Measurements from ENCODE around the gene CDC42BPA.
"Not testable (repeated sequence)": the region's sequence is repeated elsewhere in the genome, so short reads cannot be mapped to it uniquely, and the experiment has no call there.

CDC42BPA gene

DNA sequence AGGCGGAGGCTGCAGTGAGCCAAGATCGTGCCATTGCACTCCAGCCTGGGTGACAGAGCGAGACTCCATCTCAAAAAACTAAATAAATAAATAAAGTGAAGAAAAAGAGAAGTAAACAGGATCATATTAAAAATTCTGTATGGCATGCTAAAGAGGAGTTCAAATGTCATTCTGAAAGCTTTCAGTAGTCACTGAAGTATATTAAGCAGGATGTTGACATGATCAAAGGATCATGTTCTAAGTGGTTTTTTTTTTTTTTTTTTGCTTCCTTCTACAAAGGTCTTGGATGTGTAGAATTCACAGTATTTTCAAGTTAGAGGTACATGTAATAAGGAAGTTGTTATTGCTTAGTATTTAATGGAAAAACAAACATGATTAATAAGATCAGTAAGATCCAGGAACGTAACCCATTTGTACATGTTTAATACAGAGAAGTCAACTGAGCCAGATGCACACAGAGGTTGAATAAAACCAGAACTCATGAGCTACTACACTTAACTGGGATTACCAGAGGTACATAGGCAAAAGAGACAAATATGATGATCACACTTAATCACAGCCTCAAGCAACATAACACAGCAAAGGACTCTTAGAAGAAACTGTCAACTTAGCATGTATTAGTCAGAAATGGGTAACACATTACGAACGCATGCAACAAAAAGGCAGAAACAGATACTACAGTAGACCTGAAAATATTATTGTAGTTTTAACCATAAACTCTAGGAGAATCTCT lies 12.2 kb downstream of the CDC42BPA start:
- no peak for DNase-seq

DNA sequence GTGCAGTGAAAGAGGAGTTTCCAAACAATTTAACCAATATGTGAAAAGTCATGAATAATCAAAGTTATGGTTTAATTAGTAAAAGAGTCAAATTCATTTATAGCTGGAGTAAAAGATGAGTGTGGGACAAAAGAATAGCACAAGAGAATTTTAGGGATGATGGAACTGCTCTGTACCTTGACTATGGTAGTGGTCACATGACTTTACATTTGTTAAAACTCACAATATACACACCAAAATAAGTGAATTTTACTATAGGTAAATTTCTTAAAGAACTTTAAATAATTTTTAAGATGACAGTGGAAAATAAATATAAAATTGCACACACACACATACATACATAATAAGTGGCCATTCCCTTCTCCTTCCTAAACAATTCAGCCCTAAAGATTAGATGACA lies 13.6 kb downstream of the CDC42BPA start:
- no peak for DNase-seq

DNA sequence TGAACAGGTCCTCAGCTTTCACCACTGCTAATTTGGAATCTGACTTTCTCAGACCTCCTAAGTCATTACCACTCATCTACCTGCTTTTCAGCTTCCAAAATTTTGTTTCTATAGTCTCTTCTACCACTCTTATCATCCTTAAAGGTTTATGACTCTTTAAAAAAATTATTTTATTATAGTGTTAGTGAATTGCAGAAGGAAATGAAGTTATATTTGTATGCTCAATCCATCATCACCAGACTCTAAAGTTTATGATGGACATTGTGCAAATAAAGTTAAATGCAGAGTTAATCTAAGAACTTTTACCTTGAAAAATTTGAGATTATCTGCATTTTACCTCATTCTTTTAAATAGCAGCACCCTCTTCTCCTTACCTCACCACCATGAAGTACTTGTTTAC lies 14.6 kb downstream of the CDC42BPA start:
- no peak for DNase-seq

DNA sequence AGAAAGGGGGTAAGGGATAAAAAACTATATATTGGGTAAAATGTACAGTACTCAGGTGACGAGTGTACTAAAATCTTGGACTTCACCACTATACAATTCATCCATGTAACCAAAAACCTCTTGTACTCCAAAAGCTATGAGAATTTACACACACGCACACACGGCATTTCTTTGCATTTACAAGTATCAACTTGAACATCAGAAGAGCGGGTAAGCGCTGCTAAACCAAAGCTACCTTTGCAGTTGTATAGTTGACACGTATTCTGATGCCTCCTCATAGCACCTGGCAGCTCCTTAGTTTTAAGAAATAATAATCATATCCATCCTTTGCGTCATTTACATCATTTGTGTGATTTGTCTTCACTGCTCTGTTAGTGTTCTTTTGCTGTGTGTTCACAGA lies 17.6 kb downstream of the CDC42BPA start:
- no peak for DNase-seq

DNA sequence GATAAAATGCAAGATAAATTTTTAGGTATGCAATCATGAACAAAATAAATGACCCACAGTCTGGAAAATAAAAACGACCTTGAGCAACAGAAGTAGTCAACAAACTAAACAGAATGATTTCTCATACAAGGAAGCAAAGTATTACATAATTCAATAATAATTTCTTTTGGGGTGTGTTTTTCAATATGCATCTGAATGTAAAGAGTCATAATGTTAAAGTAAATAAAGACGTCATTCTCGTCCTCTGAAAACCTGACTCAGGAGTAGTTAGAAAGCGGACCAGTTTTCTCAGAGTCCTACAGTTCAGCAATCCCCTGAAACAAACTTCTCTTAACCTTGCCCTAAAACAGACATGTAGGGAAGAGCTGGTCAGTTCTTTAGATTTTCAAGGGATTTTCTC lies 18.6 kb downstream of the CDC42BPA start:
- no peak for DNase-seq

DNA sequence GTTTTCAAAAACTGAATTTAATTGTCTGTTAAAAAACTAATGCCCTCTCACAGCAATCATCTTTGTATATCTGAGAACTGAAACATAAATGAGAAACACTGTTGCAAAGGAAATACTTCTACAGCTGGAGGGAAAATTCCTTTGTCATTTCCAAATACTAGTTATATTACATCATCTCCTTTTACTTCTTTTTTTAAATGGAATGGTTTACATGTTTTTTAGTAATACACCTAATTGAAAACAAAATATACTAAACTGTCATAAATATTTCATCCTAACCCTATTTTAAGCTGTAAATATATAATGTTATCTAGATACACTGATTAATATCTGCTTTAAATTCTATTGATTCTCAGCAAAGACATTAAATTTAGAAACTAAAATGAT lies 19.1 kb downstream of the CDC42BPA start:
- no peak for DNase-seq

DNA sequence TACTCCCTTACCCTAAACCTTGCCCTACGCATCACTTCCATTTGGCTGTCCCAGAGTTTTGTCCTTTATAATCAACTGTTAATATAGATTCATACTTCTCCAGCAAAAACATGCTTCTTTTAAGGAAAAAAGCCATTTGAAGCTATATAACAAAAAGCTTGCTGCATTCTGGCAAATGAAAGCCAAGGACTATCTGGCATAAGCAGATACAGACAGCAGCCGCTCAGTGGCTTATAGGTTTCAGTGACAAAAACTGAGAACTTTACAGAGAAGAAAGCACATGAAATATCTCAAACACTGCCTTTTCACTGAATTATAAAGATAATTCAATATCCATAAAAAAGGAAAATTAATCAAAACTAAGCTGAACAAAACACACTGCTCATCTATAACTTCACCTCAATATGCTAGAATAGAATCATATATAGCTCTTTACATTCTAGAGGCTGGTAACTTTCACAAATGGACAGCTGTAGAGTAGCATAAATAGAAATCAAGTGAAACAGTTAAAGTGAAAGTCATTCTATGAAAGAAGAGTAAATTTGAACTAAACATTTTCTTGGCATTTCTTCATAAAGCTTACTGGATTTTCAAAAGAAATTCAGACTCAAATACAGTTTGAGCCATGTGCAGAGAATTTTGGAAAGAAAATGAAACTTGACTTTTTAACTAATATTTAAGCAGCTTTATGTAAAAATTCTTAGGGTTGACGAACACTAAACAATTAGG lies 19.6 kb downstream of the CDC42BPA start:
- DNase-seq, result no peak

DNA sequence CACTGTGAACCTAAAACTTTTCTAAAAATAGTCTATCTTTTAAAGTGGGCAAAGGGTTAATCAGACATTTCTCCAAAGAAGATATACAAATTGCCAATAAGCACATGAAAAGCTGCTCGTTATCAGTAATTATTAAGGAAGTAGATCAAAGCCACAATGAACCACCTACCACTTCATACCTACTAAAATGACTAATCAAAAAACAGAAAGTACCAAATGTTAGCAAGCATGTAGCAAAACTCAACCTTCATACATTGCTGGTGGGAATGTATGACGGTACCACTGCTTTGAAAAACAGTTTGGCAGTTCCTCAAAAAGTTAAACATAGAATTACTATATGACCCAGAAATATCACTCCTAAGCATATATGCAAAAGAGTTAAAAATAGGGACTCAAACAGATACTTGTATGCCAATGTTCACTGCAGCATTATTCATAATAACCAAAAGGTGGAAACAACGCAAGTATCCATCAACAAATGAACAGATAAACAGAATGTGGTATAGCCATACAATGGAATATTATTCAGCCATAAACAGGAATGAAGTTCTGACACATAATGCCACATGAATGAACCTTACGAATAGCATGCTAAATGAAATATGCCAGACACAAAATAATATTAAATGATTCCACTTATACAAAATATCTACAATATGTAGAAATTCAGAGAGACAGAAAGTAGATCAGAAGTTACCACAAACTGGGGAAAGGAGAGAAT lies 21.1 kb downstream of the CDC42BPA start:
- DNase-seq, result no peak

DNA sequence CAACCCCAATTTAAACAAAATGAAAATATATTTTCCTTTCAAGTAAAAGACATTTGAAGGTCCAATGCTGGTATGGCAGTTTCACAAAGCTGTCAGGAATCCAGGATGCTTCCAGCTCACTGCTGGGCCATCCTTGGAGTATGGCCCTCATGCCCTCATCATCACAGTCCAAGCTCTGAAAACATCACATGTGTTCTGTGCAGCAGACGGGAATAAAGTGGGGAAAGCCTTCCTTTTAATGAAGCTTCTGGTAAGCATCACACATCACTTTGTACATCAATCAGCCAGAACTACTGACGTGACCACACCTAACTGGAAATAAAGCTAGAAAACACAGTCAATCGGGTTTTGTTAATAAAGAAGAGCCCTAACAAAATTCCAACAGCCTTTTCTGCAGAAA lies 22.7 kb downstream of the CDC42BPA start:
- no peak for DNase-seq

DNA sequence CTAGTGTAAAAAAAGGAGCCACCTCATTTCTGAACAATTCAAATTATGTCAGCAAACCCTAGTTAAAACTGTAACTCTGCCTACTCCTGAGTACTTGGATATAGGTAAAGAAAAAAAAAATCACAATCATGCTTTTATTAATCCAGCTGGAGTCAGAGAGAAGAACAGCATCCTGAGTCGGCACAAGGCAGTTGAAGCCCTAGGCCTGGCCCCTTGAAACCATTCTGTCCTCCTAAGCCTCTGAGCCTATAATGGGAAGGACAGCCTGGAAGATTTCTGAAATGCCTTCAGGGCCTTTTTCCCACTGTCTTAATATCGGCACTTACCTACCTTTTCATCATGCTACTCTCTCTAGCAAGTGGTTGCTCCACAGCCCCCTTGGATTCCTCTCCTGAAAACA lies 32.5 kb downstream of the CDC42BPA start:
- DNase-seq, result no peak

DNA sequence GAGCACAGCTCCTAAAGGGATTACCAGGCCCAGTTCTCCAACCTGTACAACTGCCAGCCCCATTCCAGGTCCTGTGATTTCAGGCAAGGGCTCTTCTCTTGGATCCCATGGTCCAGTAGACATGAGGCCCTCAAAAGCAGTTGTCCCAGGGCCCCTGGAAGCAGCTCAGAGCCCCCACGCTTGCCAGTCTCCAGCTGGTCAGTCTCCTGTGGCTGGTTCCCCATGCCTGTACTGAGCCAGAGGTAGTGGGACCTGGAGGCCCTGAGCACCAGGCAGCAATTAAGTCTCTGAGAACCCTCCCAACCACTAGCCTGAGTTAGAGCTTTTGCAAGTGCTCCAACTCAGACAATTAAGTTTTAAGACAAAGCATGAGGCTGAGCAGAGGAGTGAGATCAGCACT lies 36.9 kb downstream of the CDC42BPA start:
- DNase-seq, result no peak

DNA sequence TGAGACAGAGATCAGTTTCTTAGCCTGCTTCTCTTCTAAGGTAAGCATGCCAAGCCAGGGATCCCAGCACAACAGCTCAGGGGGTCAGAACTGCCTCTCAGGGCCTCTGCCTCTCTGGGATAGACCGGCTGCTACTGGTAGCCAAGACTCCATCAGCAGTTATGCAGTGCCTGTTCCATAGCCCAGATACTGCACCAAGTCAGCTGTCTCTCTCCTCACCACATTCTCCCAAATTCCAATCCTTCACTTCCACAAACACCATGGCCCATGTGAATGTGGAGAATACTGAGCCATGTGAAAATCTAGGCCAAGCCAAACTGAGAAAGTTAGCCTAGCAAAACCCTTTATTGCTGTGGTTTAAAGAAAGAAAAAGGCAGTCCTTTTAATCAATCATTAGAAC lies 37.5 kb downstream of the CDC42BPA start:
- DNase-seq, result no peak

DNA sequence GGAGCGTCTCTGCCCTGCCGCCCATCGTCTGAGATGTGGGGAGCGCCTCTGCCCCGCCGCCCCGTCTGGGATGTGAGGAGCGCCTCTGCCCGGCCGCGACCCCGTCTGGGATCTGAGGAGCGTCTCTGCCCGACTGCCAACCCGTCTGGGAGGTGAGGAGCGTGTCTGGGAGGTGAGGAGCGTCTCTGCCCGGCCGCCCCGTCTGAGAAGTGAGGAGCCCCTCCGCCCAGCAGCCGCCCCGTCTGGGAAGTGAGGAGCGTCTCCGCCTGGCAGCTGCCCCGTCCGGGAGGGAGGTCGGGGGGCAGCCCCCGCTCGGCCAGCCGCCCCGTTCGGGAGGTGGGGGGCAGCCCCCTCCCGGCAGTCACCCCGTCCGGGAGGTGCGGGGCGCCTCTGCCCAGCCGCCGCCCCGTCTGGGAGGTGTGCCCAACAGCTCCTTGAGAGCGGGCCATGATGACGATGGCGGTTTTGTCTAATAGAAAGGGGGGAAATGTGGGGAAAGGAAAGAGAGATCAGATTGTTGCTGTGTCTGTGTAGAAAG lies 42.1 kb downstream of the CDC42BPA start:
- not testable (repeated sequence) for DNase-seq

DNA sequence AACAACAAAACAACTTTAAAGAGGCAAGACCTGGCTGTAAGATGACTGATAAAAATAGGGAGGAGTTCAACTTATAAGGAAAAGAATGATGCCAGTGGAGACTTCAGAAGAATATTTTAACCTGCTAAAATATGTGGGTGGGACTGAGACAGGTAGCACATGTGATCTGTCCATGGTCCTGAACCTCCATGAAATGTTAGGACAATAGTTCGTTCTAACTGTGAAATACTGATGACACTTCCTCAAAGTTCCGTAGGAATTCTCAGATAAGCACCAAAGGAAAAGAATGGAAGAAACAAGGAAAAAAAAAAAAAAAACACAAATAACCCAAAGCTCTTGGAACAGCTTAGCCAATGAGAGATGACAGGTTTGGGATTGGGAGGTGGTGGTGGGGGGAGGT lies 44.7 kb downstream of the CDC42BPA start:
- no peak for DNase-seq

DNA sequence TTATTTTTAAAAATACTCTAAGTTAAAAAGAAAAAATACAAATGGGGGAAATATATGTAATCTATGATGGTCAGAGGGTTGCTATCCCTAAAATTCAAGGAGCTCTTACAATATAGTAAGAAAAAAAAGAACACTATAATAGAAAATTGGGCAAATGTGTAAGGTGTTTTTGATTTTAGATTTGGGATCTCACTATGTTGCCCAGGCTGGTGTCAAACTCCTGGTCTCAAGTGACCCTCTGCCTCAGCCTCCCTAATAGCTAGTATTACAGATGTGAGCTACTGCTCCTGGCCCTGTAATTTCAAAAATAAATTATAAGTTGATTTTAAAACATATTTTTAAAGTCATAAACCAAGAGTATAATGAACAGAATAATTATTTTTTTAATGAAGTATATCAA lies 45.9 kb downstream of the CDC42BPA start:
- no peak for DNase-seq

DNA sequence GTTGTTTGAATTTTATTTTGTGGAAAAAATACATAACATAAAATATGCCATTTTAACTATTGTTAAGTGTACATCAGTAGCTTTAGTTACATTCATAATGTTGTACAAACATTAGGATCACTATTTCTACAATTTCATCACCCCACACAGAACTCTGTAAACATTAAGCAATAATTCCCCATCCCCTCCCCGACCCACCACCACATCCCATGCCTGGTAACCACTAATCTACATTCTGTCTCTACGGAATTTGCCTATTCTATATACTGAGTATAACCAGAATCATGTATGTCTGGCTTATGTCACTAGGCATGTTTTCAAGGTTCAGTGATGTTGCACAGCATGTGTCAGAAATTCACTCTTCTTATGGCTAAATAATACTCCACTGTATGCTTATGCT lies 47.7 kb downstream of the CDC42BPA start:
- DNase-seq, result no peak

DNA sequence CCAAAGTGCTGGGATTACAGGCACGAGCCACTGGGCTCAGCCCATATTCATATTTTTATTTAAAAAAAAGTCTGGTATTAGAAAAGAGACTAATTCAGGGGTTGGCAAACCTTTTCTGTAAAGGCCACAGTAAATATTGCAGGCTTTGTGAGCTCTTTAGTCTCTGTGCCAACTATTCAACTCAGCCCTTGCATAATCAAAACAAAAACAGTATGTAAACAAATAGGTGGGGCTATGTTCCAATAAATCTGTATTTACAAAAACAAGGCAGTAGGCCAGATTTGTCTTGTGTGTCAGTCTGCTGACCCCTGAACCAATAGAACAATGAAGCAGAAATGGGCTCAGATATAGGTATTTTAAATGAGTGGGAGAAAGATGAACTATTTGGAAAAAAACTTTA lies 49.3 kb downstream of the CDC42BPA start:
- DNase-seq, result no peak

DNA sequence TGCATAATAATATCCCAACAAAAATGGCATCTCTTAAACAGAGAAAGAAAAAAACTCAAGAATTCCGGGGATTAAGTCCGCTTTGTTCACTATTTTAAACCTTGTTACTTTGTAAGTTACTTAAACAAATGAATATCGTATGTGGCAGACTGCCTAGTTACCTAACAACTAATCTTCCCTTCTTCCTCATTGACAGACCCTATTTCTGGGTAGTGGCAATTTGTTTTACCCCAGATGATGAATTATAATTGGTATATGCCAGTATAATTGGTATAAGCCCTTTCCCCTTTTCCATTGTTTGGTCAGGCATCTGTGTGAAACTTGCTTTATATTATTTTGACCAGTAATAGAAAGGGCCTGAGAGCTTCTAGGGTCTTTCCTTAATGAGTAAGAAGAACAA lies 52.4 kb downstream of the CDC42BPA start:
- DNase-seq, result no peak

DNA sequence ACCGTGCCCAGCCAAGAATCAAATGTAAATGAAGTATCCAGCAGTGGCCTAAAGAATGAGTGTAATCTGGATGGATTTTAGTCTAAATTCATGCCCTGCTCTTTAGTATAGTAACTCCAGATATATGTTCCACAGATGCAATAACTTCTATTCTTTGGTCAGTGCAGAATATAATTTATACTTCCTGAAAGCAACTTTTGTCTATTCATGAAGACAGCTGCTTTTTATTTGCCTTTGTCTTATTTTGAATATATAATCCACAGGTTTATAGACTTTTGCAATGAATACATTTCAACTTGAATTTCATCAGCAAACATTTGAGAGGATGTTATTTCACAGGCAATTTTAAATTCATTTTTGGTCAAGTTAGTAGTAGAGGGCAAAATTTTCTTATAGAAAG lies 54.4 kb downstream of the CDC42BPA start:
- no peak for DNase-seq

DNA sequence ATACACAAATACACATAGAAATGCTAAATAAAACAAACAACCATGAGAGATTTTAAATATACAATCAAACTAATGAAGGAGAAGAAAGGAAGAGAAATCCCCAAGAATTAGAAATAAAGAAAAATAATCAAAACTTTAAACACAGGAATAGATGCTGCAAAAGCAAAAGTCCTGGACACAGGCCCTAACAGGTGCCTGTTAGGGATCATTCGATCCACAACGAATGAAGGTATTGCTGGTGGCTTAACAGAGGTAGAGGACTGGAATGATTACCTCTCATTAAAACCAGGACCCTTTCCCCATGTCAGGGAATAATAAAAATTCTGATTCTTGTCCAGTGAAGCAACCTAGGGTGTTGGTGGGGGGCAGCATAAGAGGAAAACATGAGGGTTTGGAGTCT lies 56.8 kb downstream of the CDC42BPA start:
- DNase-seq, result no peak

DNA sequence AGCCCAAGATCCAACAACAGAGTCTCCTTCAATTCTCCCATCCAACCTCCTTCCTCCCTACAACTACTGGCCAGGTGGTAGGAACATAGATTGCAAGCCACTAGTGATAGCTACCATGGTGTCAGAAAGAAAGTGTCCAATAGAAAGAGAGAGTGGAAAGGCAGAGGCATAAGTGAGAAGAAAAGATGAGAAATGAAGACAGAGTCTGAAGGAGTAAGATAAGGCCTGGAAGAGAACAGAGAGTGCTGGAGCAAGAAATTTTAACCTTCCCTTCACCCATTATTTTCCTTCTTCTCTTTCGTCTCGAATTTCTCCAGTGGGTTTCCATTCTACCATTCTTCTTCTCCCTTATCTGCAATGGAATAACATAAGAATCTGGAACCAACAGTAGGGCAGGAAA lies 57.9 kb downstream of the CDC42BPA start:
- no peak for DNase-seq

DNA sequence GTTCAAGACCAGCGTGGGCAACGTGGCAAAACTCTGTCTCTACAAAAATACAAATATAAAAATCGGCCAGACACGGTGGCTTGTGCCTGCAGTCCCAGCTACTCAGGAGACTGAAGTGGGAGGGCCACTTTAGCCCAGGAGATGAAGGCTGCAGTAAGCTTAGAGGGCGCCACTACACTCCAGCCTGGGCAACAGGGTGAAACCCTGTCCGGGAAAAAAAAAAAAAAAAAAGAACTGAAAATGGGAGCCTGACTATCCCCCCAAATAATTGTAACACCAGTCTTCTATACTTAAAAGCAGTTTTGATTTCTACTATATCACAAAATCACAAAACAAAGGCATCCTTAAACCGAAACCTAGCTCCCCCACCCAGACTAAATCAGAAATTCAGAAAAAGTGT lies 60.3 kb downstream of the CDC42BPA start:
- DNase-seq, result no peak

DNA sequence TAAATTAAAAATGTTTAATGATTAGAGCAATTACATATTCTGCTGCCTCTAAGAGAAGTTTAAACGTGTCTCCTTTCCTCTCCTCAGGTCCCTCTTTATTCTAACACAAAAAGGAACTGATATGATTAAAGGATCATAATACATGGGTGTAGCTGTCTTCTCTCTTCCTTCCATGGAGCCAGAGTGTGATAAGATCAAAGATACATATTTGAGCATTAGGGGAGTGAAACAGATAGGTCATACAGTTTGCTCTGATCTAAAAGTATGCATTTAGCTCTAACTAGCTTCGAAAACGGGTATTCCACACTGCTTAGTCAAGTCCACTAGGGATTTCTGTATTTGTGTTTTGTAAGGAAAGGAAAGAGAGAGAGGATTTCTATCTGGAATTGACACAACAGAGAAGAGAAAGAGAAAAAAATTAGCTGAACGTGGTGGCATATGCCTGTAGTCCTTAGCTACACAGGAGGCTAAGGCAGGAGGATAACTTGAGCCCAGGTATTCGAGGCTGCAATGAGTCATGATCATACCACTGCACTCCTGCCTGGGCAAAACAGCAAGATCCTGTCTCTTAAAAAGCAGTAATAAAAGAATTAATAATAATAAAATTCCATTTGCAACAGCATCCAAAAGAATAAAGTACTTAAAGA lies 63.1 kb downstream of the CDC42BPA start:
- DNase-seq, result no peak
